Natural killer cell (primary cell): ENCODE data around the gene PKNOX1. TPM values are rescaled to one million over a fixed set of nuclear protein-coding genes. Genes with fewer than 3 reads are reported as not detected.
"Not testable (repeated sequence)": the region's sequence is repeated elsewhere in the genome, so short reads cannot be mapped to it uniquely, and the experiment has no call there.

ENCODE experiments used
- ATAC-seq, 3 donors: fragments of 150-1000 bp in 2 of 3; fragments of 200-7000 bp in 1 of 3; cut with Tn5 transposase; 1 replicate in 1 of 3; 2 replicates in 2 of 3; pipeline ENCODE4 v1.10.0; 2021; ENCODE audit warnings: mild to moderate bottlenecking in 2 of 3, moderate library complexity in 2 of 3
- DNase-seq, 2 donors: peaks; one replicate each; pipeline versions ENCODE4 v3.0.0 to v3.0.0-alpha.2; 2013 to 2021; ENCODE audit warnings: mixed read lengths in 1 of 2
- H3K27ac ChIP-seq: one replicate; pipeline ENCODE4 v1.5.1; 2013; ENCODE audit warnings: mild to moderate bottlenecking, low read length
- H3K27me3 ChIP-seq: one replicate; pipeline ENCODE4 v1.6.1; 2013; ENCODE audit warnings: low read length; ENCODE audit not compliant: control insufficient read depth, insufficient read depth
- H3K36me3 ChIP-seq: one replicate; pipeline ENCODE4 v1.6.1; 2013; ENCODE audit warnings: low read length; ENCODE audit not compliant: control insufficient read depth, insufficient read depth
- H3K4me1 ChIP-seq: one replicate; pipeline ENCODE4 v1.6.1; 2013; ENCODE audit warnings: low read length; ENCODE audit not compliant: control insufficient read depth, insufficient read depth
- H3K4me3 ChIP-seq: one replicate; pipeline ENCODE4 v1.5.1; 2013; ENCODE audit warnings: low read length
- H3K9me3 ChIP-seq: one replicate; pipeline ENCODE4 v1.6.1; 2013; ENCODE audit warnings: low read length; ENCODE audit not compliant: control insufficient read depth, insufficient read depth
- H3K27ac Mint-ChIP-seq, 2 donors: one replicate each; pipeline ENCODE4 v1.8.0; 2022; ENCODE audit warnings: mild to moderate bottlenecking in 2 of 2, mixed read lengths in 2 of 2, moderate library complexity in 1 of 2
- H3K27me3 Mint-ChIP-seq, 2 donors: one replicate each; pipeline ENCODE4 v1.8.0; 2022; ENCODE audit warnings: low read depth in 2 of 2, mixed read lengths in 2 of 2
- H3K36me3 Mint-ChIP-seq: one replicate; pipeline ENCODE4 v1.8.0; 2022; ENCODE audit warnings: mixed read lengths
- H3K4me1 Mint-ChIP-seq, 2 donors: one replicate each; pipeline ENCODE4 v1.8.0; 2022; ENCODE audit warnings: mixed read lengths in 2 of 2
- H3K4me3 Mint-ChIP-seq: one replicate; pipeline ENCODE4 v1.8.0; 2022; ENCODE audit warnings: mild to moderate bottlenecking, moderate library complexity, mixed read lengths
- H3K9me3 Mint-ChIP-seq, 2 donors: one replicate each; pipeline ENCODE4 v1.8.0; 2022; ENCODE audit warnings: mixed read lengths in 2 of 2
- WGBS: methylation state at CpG from one replicate; pipeline ENCODE4 v1.1.7; 2013; ENCODE audit warnings: missing lambda C conversion rate; ENCODE audit not compliant: insufficient coverage; 5-methylcytosine and 5-hydroxymethylcytosine counted together
- intact Hi-C: fragments of 100-400 bp; cut with micrococcal nuclease; formaldehyde crosslinking; loops from one replicate; pipeline ENCODE4 v1.14.2; 2022
- total RNA-seq, 4 donors: library from RNA; stranded (reverse); fragments of 120-200 nt in 1 of 4; gene quantifications; one replicate each; pipeline versions ENCODE4 v1.2.3 to v1.2.4, GENCODE V29; 2013 to 2022
- TF ChIP-seq, protein P1 (sequence below): fragments of 200-600 bp; IDR thresholded peaks from one replicate; pipeline ENCODE4 v1.8.0; 2022; ENCODE audit warnings: antibody characterized with exemption

The PKNOX1 gene, protein sequence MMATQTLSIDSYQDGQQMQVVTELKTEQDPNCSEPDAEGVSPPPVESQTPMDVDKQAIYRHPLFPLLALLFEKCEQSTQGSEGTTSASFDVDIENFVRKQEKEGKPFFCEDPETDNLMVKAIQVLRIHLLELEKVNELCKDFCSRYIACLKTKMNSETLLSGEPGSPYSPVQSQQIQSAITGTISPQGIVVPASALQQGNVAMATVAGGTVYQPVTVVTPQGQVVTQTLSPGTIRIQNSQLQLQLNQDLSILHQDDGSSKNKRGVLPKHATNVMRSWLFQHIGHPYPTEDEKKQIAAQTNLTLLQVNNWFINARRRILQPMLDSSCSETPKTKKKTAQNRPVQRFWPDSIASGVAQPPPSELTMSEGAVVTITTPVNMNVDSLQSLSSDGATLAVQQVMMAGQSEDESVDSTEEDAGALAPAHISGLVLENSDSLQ
- total RNA-seq: 10 to 100 TPM; 19.1 to 25.5 (median 21.5) TPM
- total RNA-seq (2013): 18.7 TPM

DNA sequence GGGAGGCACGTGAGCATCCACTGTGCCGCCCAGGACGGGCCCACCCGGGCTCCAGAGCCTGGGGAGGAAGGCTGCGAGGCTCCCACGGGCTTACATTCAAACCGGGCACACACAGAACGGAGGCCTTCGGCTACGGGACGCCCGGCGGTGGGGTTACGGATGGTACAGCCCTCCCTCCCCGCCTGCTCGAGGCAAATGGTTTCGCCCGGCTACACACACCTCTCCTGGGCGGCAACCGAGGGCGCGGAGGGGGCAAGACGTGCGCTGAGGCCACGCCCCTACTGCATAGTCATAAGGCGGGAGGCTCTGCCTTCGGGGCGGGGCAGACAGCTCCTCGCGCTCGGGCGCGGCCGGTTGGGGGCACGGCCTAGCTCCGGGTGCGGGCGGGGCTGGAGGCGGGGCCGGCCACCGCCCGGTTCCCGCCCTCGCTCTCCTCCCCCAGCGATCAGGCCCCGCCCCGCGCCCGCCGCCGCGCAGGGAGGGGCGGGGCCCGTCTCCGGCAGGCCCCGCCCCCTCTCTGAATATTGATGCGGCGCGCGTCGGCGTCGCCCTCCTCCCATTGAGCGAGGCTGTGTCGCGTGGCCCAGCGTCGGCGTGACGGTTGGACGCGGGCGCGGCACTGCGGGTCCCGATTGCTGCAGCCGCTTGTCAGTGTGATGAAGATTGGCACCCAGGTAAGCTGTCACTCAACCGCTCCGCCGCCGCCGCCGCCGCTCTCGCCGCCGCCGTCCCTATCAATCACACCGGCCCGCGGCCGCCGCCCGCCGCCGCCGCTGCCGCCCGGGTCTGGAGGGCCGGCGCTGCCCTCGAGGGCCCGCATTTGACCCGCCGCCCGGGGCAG is at the start of gene PKNOX1:
Gene PKNOX1, plus strand, starts transcription at position 572 of the 841 bp plus-strand sequence. CDS start 29,820 bp downstream, outside the sequence.
- Mint-ChIP-seq H3K4me1 (peaks cover 10 to 17% of the 10 kb centered on the region in 2 donors), H3K27me3 (no peaks in the 10 kb centered on the region), H3K36me3 (no peaks in the 10 kb centered on the region), H3K9me3 (no peaks in the 10 kb centered on the region), H3K27ac (peak within 1 kb of the TSS; percentile 86 to 90), H3K4me3 (peak within 1 kb of the TSS; percentile 90)
- Histone ChIP-seq H3K4me1 (peaks cover 15% of the 10 kb centered on the region), H3K9me3 (no peaks in the 10 kb centered on the region), H3K27ac (peak within 1 kb of the TSS; percentile 90), H3K4me3 (peak within 1 kb of the TSS; percentile 75), H3K27me3 (no peaks in the 10 kb centered on the region), H3K36me3 (no peaks in the 10 kb centered on the region)
- TF ChIP-seq, protein P1, sequence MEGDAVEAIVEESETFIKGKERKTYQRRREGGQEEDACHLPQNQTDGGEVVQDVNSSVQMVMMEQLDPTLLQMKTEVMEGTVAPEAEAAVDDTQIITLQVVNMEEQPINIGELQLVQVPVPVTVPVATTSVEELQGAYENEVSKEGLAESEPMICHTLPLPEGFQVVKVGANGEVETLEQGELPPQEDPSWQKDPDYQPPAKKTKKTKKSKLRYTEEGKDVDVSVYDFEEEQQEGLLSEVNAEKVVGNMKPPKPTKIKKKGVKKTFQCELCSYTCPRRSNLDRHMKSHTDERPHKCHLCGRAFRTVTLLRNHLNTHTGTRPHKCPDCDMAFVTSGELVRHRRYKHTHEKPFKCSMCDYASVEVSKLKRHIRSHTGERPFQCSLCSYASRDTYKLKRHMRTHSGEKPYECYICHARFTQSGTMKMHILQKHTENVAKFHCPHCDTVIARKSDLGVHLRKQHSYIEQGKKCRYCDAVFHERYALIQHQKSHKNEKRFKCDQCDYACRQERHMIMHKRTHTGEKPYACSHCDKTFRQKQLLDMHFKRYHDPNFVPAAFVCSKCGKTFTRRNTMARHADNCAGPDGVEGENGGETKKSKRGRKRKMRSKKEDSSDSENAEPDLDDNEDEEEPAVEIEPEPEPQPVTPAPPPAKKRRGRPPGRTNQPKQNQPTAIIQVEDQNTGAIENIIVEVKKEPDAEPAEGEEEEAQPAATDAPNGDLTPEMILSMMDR: no peak
- WGBS: under 1% methylated on average over 106 of the region's 106 CpGs
- intact Hi-C loops: loop anchor here (1.0 kb wide), 1 partner anchor 81 kb away; the partner anchor contains the start of gene NDUFV3
- DNase-seq (peak; percentile 98 to 100), ATAC-seq (peak; percentile 81 to 94 (median 82))

DNA sequence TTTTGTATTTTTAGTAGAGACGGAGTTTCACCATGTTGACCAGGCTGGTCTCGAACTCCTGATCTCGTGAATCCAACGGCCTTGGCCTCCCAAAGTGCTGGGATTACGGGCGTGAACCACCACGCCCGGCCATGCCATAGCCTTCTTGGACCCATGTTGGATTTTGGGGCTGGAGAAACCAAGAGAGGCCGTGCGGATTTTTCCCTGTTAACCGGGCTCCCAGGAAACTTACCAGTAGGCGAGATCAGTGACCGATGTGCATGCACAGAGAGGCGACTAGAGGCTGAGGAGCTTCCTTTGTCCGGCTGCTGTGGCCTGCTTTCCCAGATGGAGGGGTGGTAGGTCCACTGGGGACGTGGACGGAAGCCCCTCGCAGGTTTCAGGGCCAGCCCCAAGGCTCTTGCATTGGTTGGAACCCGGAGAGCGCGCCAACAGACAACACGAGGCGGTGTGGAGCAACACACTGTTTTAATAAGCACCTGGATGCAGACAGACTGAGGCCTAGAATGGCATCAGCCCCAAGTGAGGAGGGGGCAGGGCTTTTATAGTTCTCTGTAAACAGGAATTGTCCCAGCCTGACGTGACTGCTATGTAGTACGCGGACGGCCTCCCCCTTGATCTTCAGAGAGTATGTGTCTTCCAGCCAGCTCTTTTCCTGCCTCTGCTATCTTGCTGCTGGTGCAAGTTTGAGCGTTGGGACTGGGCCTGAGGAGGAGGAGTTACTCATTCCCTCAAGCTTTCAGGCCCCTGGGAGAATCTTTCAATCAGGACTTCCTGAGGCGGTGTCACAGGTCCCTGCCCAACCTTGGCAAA is 49.0 kb upstream of the PKNOX1 start, which contains the start of gene ERVH48-1:
Gene ERVH48-1, minus strand, starts transcription at position 517 of the 813 bp plus-strand sequence. CDS start 6,624 bp downstream, outside the sequence.
- Mint-ChIP-seq H3K27me3 (no peaks in the 10 kb centered on the region), H3K4me3 (no peak within 1 kb of the TSS), H3K27ac (peak within 1 kb of the TSS in 1 of 2 donors; percentile 66), H3K9me3 (no peaks in the 10 kb centered on the region), H3K36me3 (no peaks in the 10 kb centered on the region), H3K4me1 (peaks cover 12 to 14% of the 10 kb centered on the region in 2 donors)
- Histone ChIP-seq H3K9me3 (no peaks in the 10 kb centered on the region), H3K4me1 (peaks cover 10% of the 10 kb centered on the region), H3K36me3 (no peaks in the 10 kb centered on the region), H3K4me3 (no peak within 1 kb of the TSS), H3K27me3 (no peaks in the 10 kb centered on the region), H3K27ac (no peak within 1 kb of the TSS)
- intact Hi-C loops: no loop called here
- WGBS: 90% methylated on average over 29 of the region's 29 CpGs
- TF ChIP-seq, protein P1: no peak
- peak in 1 of 2 donors; percentile 65 for DNase-seq
- no peak for ATAC-seq

DNA sequence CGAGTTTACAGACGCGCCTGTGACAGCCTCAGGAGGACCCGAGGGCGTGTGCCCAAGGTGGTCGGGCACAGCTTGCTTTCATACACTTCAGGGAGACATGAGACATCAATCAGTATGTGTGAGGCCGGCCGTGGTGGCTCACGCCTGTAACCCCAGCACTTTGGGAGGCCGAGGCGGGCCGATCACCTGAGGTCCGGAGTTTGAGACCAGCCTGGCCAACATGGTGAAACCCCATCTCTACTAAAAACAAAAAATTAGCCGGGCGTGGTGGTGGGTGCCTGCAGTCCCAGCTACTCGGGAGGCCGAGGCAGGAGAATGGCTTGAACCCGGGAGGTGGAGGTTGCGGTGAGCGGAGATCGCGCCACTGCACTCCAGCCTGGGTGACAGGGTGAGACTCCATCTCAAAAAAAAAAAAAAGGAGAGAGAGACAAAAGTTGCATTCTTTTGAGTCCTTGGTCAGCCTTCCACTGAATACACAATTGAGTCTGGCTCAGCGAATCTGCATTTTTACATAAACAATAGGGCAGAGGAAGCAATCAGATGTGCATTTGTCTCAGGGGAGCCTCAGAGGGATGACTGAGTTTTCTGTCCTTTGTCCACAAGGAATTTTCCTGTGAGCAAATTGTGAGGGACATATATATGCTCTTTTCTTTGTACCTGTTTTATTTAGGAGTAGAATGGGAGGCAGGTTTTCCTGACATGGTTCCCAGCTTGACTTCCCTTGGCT is 46.7 kb upstream of the PKNOX1 start:
- WGBS: 96% methylated on average over 23 of the region's 23 CpGs
- H3K27ac ChIP-seq, H3K36me3 ChIP-seq, H3K27me3 Mint-ChIP-seq, intact Hi-C loops, H3K4me3 Mint-ChIP-seq, H3K9me3 Mint-ChIP-seq, ATAC-seq, H3K27ac Mint-ChIP-seq, H3K9me3 ChIP-seq, H3K27me3 ChIP-seq, DNase-seq, H3K36me3 Mint-ChIP-seq, H3K4me3 ChIP-seq: not testable (repeated sequence)
- H3K4me1 ChIP-seq: peaks cover 10% of the 10 kb centered on the region
- H3K4me1 Mint-ChIP-seq: peaks cover 12 to 14% of the 10 kb centered on the region in 2 donors
